Ovary (tissue), 9 donors: ENCODE data around the gene IQCF2. TPM values are rescaled to one million over a fixed set of nuclear protein-coding genes. Genes with fewer than 3 reads are reported as not detected.

Experiments
- DNase-seq, 5 donors: peaks; one replicate each; pipeline ENCODE4 v3.0.0-alpha.2; 2019 to 2020
- H3K27ac ChIP-seq, 2 donors: fragments of 200-600 bp; one replicate each; pipeline versions ENCODE4 v1.5.1 to v1.8.0; 2019 to 2022
- H3K27me3 ChIP-seq: fragments of 200-600 bp; one replicate; pipeline ENCODE4 v1.8.0; 2022
- H3K36me3 ChIP-seq: fragments of 200-600 bp; sonication (generic); one replicate; pipeline ENCODE4 v1.5.1; 2019
- H3K4me1 ChIP-seq: one replicate; pipeline ENCODE4 v1.8.1; 2013; ENCODE audit warnings: mild to moderate bottlenecking, moderate library complexity; ENCODE audit not compliant: insufficient read depth
- H3K4me3 ChIP-seq: fragments of 200-600 bp; sonication (generic); one replicate; pipeline ENCODE4 v1.5.1; 2017
- H3K9me3 ChIP-seq, 2 donors: fragments of 200-600 bp in 1 of 2; sonication (generic) in 1 of 2; one replicate each; pipeline versions ENCODE4 v1.5.1 to v1.8.1; 2013 to 2019; ENCODE audit warnings: mild to moderate bottlenecking in 1 of 2, moderate library complexity in 1 of 2
- EP300 ChIP-seq: sonication (generic); formaldehyde crosslinking; IDR thresholded peaks from one replicate; pipeline ENCODE4 v1.6.1; 2017; ENCODE audit warnings: antibody characterized with exemption
- POLR2A ChIP-seq: fragments of 450-650 bp; IDR thresholded peaks from one replicate; pipeline ENCODE4 v1.6.1; 2017; ENCODE audit warnings: antibody characterized with exemption, mild to moderate bottlenecking, moderate library complexity
- WGBS, 3 donors: extraction: QIAGEN DNeasy Blood & Tissue Kit in 1 of 3; methylation state at CpG; one replicate each; pipeline versions ENCODE4 v1.1.5 to v1.1.7; 2013 to 2017; 5-methylcytosine and 5-hydroxymethylcytosine counted together
- intact Hi-C, 4 donors: fragments of 100-400 bp; cut with DNase I; formaldehyde crosslinking; loops; one replicate each; pipeline versions ENCODE4 v1.11.0 to v1.15.1; 2022 to 2023
- polyA plus RNA-seq, 2 donors: library from polyadenylated mRNA; stranded (reverse); fragments of 200-250 nt in 1 of 2; fragments of 350-450 nt in 1 of 2; fragmentation: Illumina TruSeq in 1 of 2; extraction: RNeasy Lipid Tissue Mini Kit (QIAGEN cat#74804) in 1 of 2; gene quantifications; one replicate each; pipeline ENCODE4 v1.2.3, GENCODE V29; 2013 to 2014
- total RNA-seq, 7 donors: library from RNA; depleted of rRNA in 2 of 7; stranded (reverse); fragments of >200 nt in 2 of 7; fragmentation: NEBNext Ultra II Directional in 3 of 7; extraction: Animal tissue kit (Norgen Biotek cat#: 25700) in 3 of 7; gene quantifications; one replicate each; pipeline versions ENCODE4 v1.1.0 to v1.2.4, GENCODE V29; 2016 to 2023
- TF ChIP-seq, protein P1 (sequence below), 3 donors: fragments of 450-650 bp in 2 of 3; fragments of 200-600 bp in 1 of 3; IDR thresholded peaks; one replicate each; pipeline versions ENCODE4 v1.5.1 to v1.8.0; 2016 to 2022; ENCODE audit warnings: antibody characterized with exemption in 3 of 3, mild to moderate bottlenecking in 1 of 3
- donor health status: DM: no; HTN: no; CAD: no; lungs with moderate emphysema.
- donor health status: DM: no; HTN: no; CAD: no.
- donor health status: Bipolar disorder and iron deficiency.
- donor health status: DM: yes; HTN: yes; CAD: no.
- donor health status: DM: no; HTN: no; CAD: no.
- donor health status: DM: yes; HTN: yes; CAD: no.

IQCF2 gene
- total and polyA plus RNA-seq, 9 donors = not detected

GRCh38 chr3:51873253-51873766, 11.9 kb downstream of the IQCF2 start:
- Histone ChIP-seq H3K9me3 (no peaks in the 10 kb centered on the region), H3K4me1 (no peaks in the 10 kb centered on the region), H3K27me3 (no peaks in the 10 kb centered on the region), H3K4me3 (no peak overlapping the region), H3K27ac (no peak overlapping the region), H3K36me3 (no peaks in the 10 kb centered on the region)
- TF ChIP-seq EP300 (no peak), POLR2A (no peak)
- TF ChIP-seq, protein P1, sequence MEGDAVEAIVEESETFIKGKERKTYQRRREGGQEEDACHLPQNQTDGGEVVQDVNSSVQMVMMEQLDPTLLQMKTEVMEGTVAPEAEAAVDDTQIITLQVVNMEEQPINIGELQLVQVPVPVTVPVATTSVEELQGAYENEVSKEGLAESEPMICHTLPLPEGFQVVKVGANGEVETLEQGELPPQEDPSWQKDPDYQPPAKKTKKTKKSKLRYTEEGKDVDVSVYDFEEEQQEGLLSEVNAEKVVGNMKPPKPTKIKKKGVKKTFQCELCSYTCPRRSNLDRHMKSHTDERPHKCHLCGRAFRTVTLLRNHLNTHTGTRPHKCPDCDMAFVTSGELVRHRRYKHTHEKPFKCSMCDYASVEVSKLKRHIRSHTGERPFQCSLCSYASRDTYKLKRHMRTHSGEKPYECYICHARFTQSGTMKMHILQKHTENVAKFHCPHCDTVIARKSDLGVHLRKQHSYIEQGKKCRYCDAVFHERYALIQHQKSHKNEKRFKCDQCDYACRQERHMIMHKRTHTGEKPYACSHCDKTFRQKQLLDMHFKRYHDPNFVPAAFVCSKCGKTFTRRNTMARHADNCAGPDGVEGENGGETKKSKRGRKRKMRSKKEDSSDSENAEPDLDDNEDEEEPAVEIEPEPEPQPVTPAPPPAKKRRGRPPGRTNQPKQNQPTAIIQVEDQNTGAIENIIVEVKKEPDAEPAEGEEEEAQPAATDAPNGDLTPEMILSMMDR (IDR thresholded peaks at IDR 0.05) = no peak
- no peak for DNase-seq
- WGBS, 3 donors = 40 to 52% (median 49%) methylated on average over 1 of the region's 1 CpG
- intact Hi-C loops = no loop called here

- Histone ChIP-seq H3K4me3 (no peak overlapping the region), H3K27me3 (no peaks in the 10 kb centered on the region), H3K27ac (no peak overlapping the region), H3K9me3 (no peaks in the 10 kb centered on the region), H3K36me3 (no peaks in the 10 kb centered on the region), H3K4me1 (no peaks in the 10 kb centered on the region)
- TF ChIP-seq, protein P1 (IDR thresholded peaks at IDR 0.05) = no peak
- no peak for TF ChIP-seq EP300
- TF ChIP-seq POLR2A = no peak
- no peak for DNase-seq
- intact Hi-C loops = no loop called here
- 93 to 94% (median 93%) methylated on average over 10 of the region's 10 CpGs for WGBS, 3 donors
Observed at GRCh38 chr3:51873876-51874275, 12.5 kb downstream of the IQCF2 start.

- intact Hi-C loops = no loop called here
- H3K4me1 ChIP-seq = no peaks in the 10 kb centered on the region
- H3K9me3 ChIP-seq = no peaks in the 10 kb centered on the region
- H3K4me3 ChIP-seq = no peak overlapping the region
- H3K27me3 ChIP-seq = no peaks in the 10 kb centered on the region
- H3K27ac ChIP-seq = no peak overlapping the region
- H3K36me3 ChIP-seq = no peaks in the 10 kb centered on the region
- 69 to 70% (median 70%) methylated on average over 2 of the region's 2 CpGs for WGBS, 3 donors
- DNase-seq = no peak
- TF ChIP-seq POLR2A = no peak
- no peak for TF ChIP-seq EP300
- TF ChIP-seq, protein P1 (IDR thresholded peaks at IDR 0.05) = no peak
Observed at GRCh38 chr3:51874411-51874810, 13.0 kb downstream of the IQCF2 start.

GRCh38 chr3:51874889-51875288, 13.5 kb downstream of the IQCF2 start:
- Histone ChIP-seq H3K9me3 (no peaks in the 10 kb centered on the region), H3K27ac (no peak overlapping the region), H3K27me3 (no peaks in the 10 kb centered on the region), H3K36me3 (no peaks in the 10 kb centered on the region), H3K4me3 (no peak overlapping the region), H3K4me1 (no peaks in the 10 kb centered on the region)
- intact Hi-C loops = no loop called here
- no peak for DNase-seq
- TF ChIP-seq, protein P1 (IDR thresholded peaks at IDR 0.05) = no peak
- no peak for TF ChIP-seq POLR2A
- TF ChIP-seq EP300 = no peak
- WGBS, 3 donors = 44 to 57% (median 54%) methylated on average over 4 of the region's 4 CpGs
